ENCODE measurements around the gene RNF128.

- TF ChIP-seq, protein P1, sequence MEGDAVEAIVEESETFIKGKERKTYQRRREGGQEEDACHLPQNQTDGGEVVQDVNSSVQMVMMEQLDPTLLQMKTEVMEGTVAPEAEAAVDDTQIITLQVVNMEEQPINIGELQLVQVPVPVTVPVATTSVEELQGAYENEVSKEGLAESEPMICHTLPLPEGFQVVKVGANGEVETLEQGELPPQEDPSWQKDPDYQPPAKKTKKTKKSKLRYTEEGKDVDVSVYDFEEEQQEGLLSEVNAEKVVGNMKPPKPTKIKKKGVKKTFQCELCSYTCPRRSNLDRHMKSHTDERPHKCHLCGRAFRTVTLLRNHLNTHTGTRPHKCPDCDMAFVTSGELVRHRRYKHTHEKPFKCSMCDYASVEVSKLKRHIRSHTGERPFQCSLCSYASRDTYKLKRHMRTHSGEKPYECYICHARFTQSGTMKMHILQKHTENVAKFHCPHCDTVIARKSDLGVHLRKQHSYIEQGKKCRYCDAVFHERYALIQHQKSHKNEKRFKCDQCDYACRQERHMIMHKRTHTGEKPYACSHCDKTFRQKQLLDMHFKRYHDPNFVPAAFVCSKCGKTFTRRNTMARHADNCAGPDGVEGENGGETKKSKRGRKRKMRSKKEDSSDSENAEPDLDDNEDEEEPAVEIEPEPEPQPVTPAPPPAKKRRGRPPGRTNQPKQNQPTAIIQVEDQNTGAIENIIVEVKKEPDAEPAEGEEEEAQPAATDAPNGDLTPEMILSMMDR (IDR thresholded peaks at IDR 0.05; ENCODE audit: low read depth, low read length, missing input control): no peak
- TF ChIP-seq RXRA (IDR thresholded peaks at IDR 0.05) (no peak), REST (IDR thresholded peaks at IDR 0.05) (no peak), GABPA (IDR thresholded peaks at IDR 0.05 in 1 of 2, conservative IDR thresholded peaks at IDR 0.05 in 1 of 2) (no peak)
Observed at GRCh38 chrX:106751407-106751806, 24.9 kb downstream of the RNF128 start.

All from liver (tissue), 3 donors.